GM19468 (cell line): ENCODE data around the gene TNFSF8.

Source experiments
- ATAC-seq: cut with Tn5 transposase; IDR thresholded peaks from one replicate; pipeline ENCODE4 v1.9.1; 2021; ENCODE audit warnings: mild to moderate bottlenecking, moderate library complexity, moderate number of reproducible peaks; ENCODE audit not compliant: unreplicated experiment; ENCODE audit errors: extremely low read depth

The TNFSF8 gene

GRCh38 chr9:114930056-114930812 lies at the start of gene TNFSF8:
Gene TNFSF8 (minus strand): TSS chr9:114930591. CDS start chr9:114930303, 288 bp downstream.
- no peak for ATAC-seq

GRCh38 chr9:114973216-114973615 lies 42.8 kb upstream of the TNFSF8 start:
- ATAC-seq, result no peak

- ATAC-seq, result no peak
Measured at GRCh38 chr9:114972510-114973136, 42.2 kb upstream of the TNFSF8 start.

- ATAC-seq, result no peak
Measured at GRCh38 chr9:114969269-114969668, 38.9 kb upstream of the TNFSF8 start.

GRCh38 chr9:114968671-114969070 lies 38.3 kb upstream of the TNFSF8 start:
- no peak for ATAC-seq

GRCh38 chr9:114965564-114965963 lies 35.2 kb upstream of the TNFSF8 start:
- ATAC-seq, result no peak

GRCh38 chr9:114962809-114963208 lies 32.4 kb upstream of the TNFSF8 start:
- ATAC-seq, result no peak

GRCh38 chr9:114960276-114960675 lies 29.9 kb upstream of the TNFSF8 start:
- no peak for ATAC-seq

GRCh38 chr9:114958844-114959235 lies 28.4 kb upstream of the TNFSF8 start:
- ATAC-seq, result no peak

- no peak for ATAC-seq
Measured at GRCh38 chr9:114958021-114958843, 27.8 kb upstream of the TNFSF8 start.

- no peak for ATAC-seq
Measured at GRCh38 chr9:114957558-114957957, 27.2 kb upstream of the TNFSF8 start.

- ATAC-seq, result no peak
Measured at GRCh38 chr9:114954956-114955582, 24.7 kb upstream of the TNFSF8 start.

GRCh38 chr9:114953959-114954358 lies 23.6 kb upstream of the TNFSF8 start:
- no peak for ATAC-seq

GRCh38 chr9:114953046-114953445 lies 22.7 kb upstream of the TNFSF8 start:
- ATAC-seq, result no peak

GRCh38 chr9:114950761-114951160 lies 20.4 kb upstream of the TNFSF8 start:
- no peak for ATAC-seq

GRCh38 chr9:114947058-114947457 lies 16.7 kb upstream of the TNFSF8 start:
- ATAC-seq, result no peak

- ATAC-seq, result no peak
Measured at GRCh38 chr9:114945616-114946412, 15.4 kb upstream of the TNFSF8 start.

- no peak for ATAC-seq
Measured at GRCh38 chr9:114941376-114941775, 11.0 kb upstream of the TNFSF8 start.

- no peak for ATAC-seq
Measured at GRCh38 chr9:114938687-114939575, 8.5 kb upstream of the TNFSF8 start.
